CD14-positive monocyte (primary cell): ENCODE results near the gene THUMPD2. TPM values are rescaled to one million over a fixed set of nuclear protein-coding genes. Genes with fewer than 3 reads are reported as not detected.
A peak's percentile ranks its signal among the peaks of the same experiment; 100 is the strongest.

Experiments used
- DNase-seq, 3 donors: peaks; one replicate each; pipeline ENCODE4 v3.0.0-alpha.2; 2011 to 2022
- H2AFZ ChIP-seq: 2 replicates; pipeline ENCODE4 v1.6.0; 2012; ENCODE audit warnings: mild to moderate bottlenecking, low read depth, low read length, inconsistent platforms; ENCODE audit not compliant: insufficient read depth, poor library complexity, severe bottlenecking
- H3K27ac ChIP-seq, 2 donors: 1 replicate in 1 of 2; 2 replicates in 1 of 2; pipeline ENCODE4 v1.5.1; 2012 to 2013; ENCODE audit warnings: low read length in 2 of 2, control low read depth in 1 of 2, inconsistent platforms in 1 of 2, low read depth in 1 of 2, mild to moderate bottlenecking in 1 of 2
- H3K27me3 ChIP-seq, 2 donors: one replicate each; pipeline versions ENCODE4 v1.6.0 to v1.6.1; 2011 to 2013; ENCODE audit warnings: low read length in 2 of 2; ENCODE audit not compliant: control insufficient read depth in 2 of 2, insufficient read depth in 2 of 2
- H3K36me3 ChIP-seq, 2 donors: replicated peaks in 1 of 2; 1 replicate in 1 of 2; 2 replicates in 1 of 2; pipeline versions ENCODE4 v1.5.1 to v1.6.1; 2012 to 2013; ENCODE audit warnings: low read length in 2 of 2, control low read depth in 1 of 2, inconsistent platforms in 1 of 2, mild to moderate bottlenecking in 1 of 2; ENCODE audit not compliant: insufficient read depth in 2 of 2, control insufficient read depth in 1 of 2
- H3K4me1 ChIP-seq, 2 donors: 1 replicate in 1 of 2; 2 replicates in 1 of 2; pipeline versions ENCODE4 v1.5.1 to v1.6.1; 2012 to 2013; ENCODE audit warnings: low read length in 2 of 2, control low read depth in 1 of 2, inconsistent platforms in 1 of 2, mild to moderate bottlenecking in 1 of 2, moderate library complexity in 1 of 2; ENCODE audit not compliant: insufficient read depth in 2 of 2, control insufficient read depth in 1 of 2
- H3K4me2 ChIP-seq: replicated peaks from 2 replicates; pipeline ENCODE3; 2012; ENCODE audit warnings: low read length, moderate library complexity, mild to moderate bottlenecking; ENCODE audit not compliant: poor library complexity, severe bottlenecking; ENCODE audit errors: extremely low read depth
- H3K4me3 ChIP-seq, 3 experiments: fragments of 200-600 bp in 1 of 3; sonication (generic) in 1 of 3; replicated peaks in 1 of 3; 1 replicate in 2 of 3; 2 replicates in 1 of 3; pipeline ENCODE4 v1.5.1; 2011 to 2013; ENCODE audit warnings: low read length in 3 of 3, mild to moderate bottlenecking in 3 of 3, control low read depth in 2 of 3, low read depth in 2 of 3, inconsistent platforms in 1 of 3, moderate library complexity in 1 of 3
- H3K79me2 ChIP-seq: 2 replicates; pipeline ENCODE4 v1.6.0; 2012; ENCODE audit warnings: mild to moderate bottlenecking, control low read depth, inconsistent platforms, low read length, moderate library complexity; ENCODE audit not compliant: insufficient read depth
- H3K9ac ChIP-seq: 2 replicates; pipeline ENCODE4 v1.6.0; 2017; ENCODE audit warnings: low read length, mild to moderate bottlenecking; ENCODE audit not compliant: insufficient read depth, poor library complexity, severe bottlenecking
- H3K9me3 ChIP-seq, 2 donors: replicated peaks in 1 of 2; 1 replicate in 1 of 2; 2 replicates in 1 of 2; pipeline versions ENCODE4 v1.5.1 to v1.6.1; 2012 to 2013; ENCODE audit warnings: low read length in 2 of 2, control low read depth in 1 of 2; ENCODE audit not compliant: control insufficient read depth in 1 of 2, insufficient read depth in 1 of 2
- H4K20me1 ChIP-seq: 2 replicates; pipeline ENCODE4 v1.6.0; 2012; ENCODE audit warnings: mild to moderate bottlenecking, low read length, control low read depth, moderate library complexity; ENCODE audit not compliant: insufficient read depth
- H3K27ac Mint-ChIP-seq, 7 donors: one replicate each; pipeline ENCODE4 v1.8.0; 2020; ENCODE audit warnings: mild to moderate bottlenecking in 7 of 7, mixed read lengths in 7 of 7, moderate library complexity in 6 of 7, inconsistent platforms in 2 of 7
- H3K27me3 Mint-ChIP-seq, 3 donors: one replicate each; pipeline ENCODE4 v1.8.0; 2021 to 2022; ENCODE audit warnings: low read depth in 3 of 3, mild to moderate bottlenecking in 3 of 3, mixed read lengths in 3 of 3, moderate library complexity in 3 of 3, inconsistent platforms in 1 of 3
- H3K36me3 Mint-ChIP-seq, 2 donors: one replicate each; pipeline ENCODE4 v1.8.0; 2020; ENCODE audit warnings: mixed read lengths in 2 of 2, inconsistent platforms in 1 of 2, mild to moderate bottlenecking in 1 of 2
- H3K4me1 Mint-ChIP-seq: one replicate; pipeline ENCODE4 v1.8.0; 2020; ENCODE audit warnings: mild to moderate bottlenecking, mixed read lengths
- H3K4me3 Mint-ChIP-seq, 2 donors: one replicate each; pipeline ENCODE4 v1.8.0; 2020; ENCODE audit warnings: mild to moderate bottlenecking in 2 of 2, mixed read lengths in 2 of 2, moderate library complexity in 1 of 2
- H3K9me3 Mint-ChIP-seq, 7 donors: one replicate each; pipeline ENCODE4 v1.8.0; 2020 to 2022; ENCODE audit warnings: mixed read lengths in 7 of 7, mild to moderate bottlenecking in 6 of 7, moderate library complexity in 6 of 7, inconsistent platforms in 2 of 7
- CTCF ChIP-seq: fragments of 200-600 bp; IDR thresholded peaks from one replicate; pipeline ENCODE4 v1.8.0; 2022; ENCODE audit warnings: antibody characterized with exemption, mild to moderate bottlenecking
- WGBS: methylation state at CpG from one replicate; pipeline ENCODE4 v1.1.5; 2013; ENCODE audit warnings: missing lambda C conversion rate; ENCODE audit not compliant: insufficient coverage; 5-methylcytosine and 5-hydroxymethylcytosine counted together
- intact Hi-C, 2 donors: fragments of 100-400 bp; cut with micrococcal nuclease; formaldehyde crosslinking; loops; one replicate each; pipeline versions ENCODE4 v1.15.0 to v1.15.1; 2023
- polyA plus RNA-seq, 3 donors: library from polyadenylated mRNA; depleted of rRNA in 1 of 3; unstranded in 2 of 3; stranded (reverse) in 1 of 3; fragments of 300-500 nt in 2 of 3; fragments of >200 nt in 1 of 3; fragmentation: Illumina TruSeq in 2 of 3; gene quantifications; 1 replicate in 2 of 3; 2 replicates in 1 of 3; pipeline ENCODE4 v1.2.3, GENCODE V29; 2012 to 2021

Gene THUMPD2
- polyA plus RNA-seq, 3 donors, result 2.8 to 5.9 (median 4.2) TPM

- no peak for DNase-seq
These were observed 6.3 kb downstream of the THUMPD2 start for GRCh38 chr2:39772812-39773152.

GRCh38 chr2:39772086-39772811, 6.8 kb downstream of the THUMPD2 start:
- no peak overlapping the region for H3K4me2 ChIP-seq
- WGBS, result 98% methylated on average over 3 of the region's 3 CpGs
- Mint-ChIP-seq H3K36me3 (peaks cover 9 to 13% of the 10 kb centered on the region in 2 donors), H3K9me3 (peaks cover 0 to 5% (median 0%) of the 10 kb centered on the region in 7 donors), H3K4me1 (peaks cover 20% of the 10 kb centered on the region), H3K27me3 (no peaks in the 10 kb centered on the region), H3K4me3 (no peak overlapping the region), H3K27ac (no peak overlapping the region)
- H3K36me3 ChIP-seq, result peaks cover 19 to 32% of the 10 kb centered on the region in 2 donors
- H3K4me3 ChIP-seq, result no peak overlapping the region
- no peaks in the 10 kb centered on the region for H3K9me3 ChIP-seq
- intact Hi-C loops, result no loop called here
- peaks cover 9% of the 10 kb centered on the region for H4K20me1 ChIP-seq
- H3K27me3 ChIP-seq, result no peaks in the 10 kb centered on the region
- no peak overlapping the region for H3K9ac ChIP-seq
- H3K27ac ChIP-seq, result peak overlapping the region in 1 of 2 donors; percentile 27
- peaks cover 0 to 6% of the 10 kb centered on the region in 2 donors for H3K4me1 ChIP-seq
- no peak for DNase-seq
- peaks cover 63% of the 10 kb centered on the region for H3K79me2 ChIP-seq
- TF ChIP-seq CTCF, result no peak
- no peak overlapping the region for H2AFZ ChIP-seq

More at GRCh38 chr2:39772812-39773152, 6.3 kb downstream of the THUMPD2 start:
- intact Hi-C loops, result no loop called here
- H3K36me3 Mint-ChIP-seq, result peaks cover 9 to 13% of the 10 kb centered on the region in 2 donors
- H3K27ac Mint-ChIP-seq, result no peak overlapping the region
- WGBS, result no CpG with 5 or more reads among the region's 1 CpG
- Histone ChIP-seq H3K79me2 (peaks cover 68% of the 10 kb centered on the region), H3K27ac (peak overlapping the region in 1 of 2 donors; percentile 27), H4K20me1 (peaks cover 9% of the 10 kb centered on the region), H3K9ac (no peak overlapping the region), H2AFZ (no peak overlapping the region), H3K36me3 (peaks cover 19 to 32% of the 10 kb centered on the region in 2 donors), H3K4me2 (no peak overlapping the region), H3K4me3 (no peak overlapping the region), H3K27me3 (no peaks in the 10 kb centered on the region), H3K9me3 (no peaks in the 10 kb centered on the region), H3K4me1 (peaks cover under 1 to 11% of the 10 kb centered on the region in 2 donors)
- H3K4me1 Mint-ChIP-seq, result peaks cover 26% of the 10 kb centered on the region
- TF ChIP-seq CTCF, result no peak
- no peaks in the 10 kb centered on the region for H3K27me3 Mint-ChIP-seq
- H3K4me3 Mint-ChIP-seq, result no peak overlapping the region
- H3K9me3 Mint-ChIP-seq, result peaks cover 0 to 5% (median 0%) of the 10 kb centered on the region in 7 donors
